Measurements from ENCODE around the gene PCTP. TPM values are rescaled to one million over a fixed set of nuclear protein-coding genes. Genes with fewer than 3 reads are reported as not detected.
A peak's percentile ranks its signal among the peaks of the same experiment; 100 is the strongest.

Gene PCTP
- total and polyA plus RNA-seq, 9 of the 15 experiments (the other 6 are each of a cell fraction or from before 2014, with no cell fraction given), result 10.9 to 62.3 (median 41.2) TPM

DNA sequence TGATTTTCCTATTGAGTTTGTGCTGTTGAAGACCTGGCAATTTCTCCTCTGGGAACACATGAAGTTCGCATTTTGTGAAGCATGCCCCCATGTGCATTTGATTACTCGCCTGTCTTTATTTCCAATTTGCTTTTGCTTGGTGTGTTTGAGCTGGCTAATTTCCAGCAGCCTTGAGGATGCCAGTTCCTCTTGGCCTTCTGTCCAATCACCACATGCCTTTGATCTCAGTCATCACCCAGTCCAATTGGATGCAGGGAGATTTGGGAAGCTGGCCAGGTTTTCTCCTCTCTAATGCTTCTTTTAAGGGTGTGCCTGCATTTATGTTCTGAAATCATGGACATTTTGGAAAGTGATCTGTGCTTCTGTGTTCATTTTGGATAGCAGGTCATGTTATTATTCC, 24.4 kb upstream of the PCTP start:
- ATAC-seq, result no peak
- 60% methylated on average over 2 of the region's 2 CpGs for WGBS (ENCODE audit: insufficient coverage, low coverage, missing lambda C conversion rate)
- FAIRE-seq, result no peak
- DNase-seq (ENCODE audit: extremely low read depth in 1 of 4, low spot score in 3 of 4), result no peak
- Histone ChIP-seq H3K36me3 (ENCODE audit: control insufficient read depth, insufficient read depth, low read length) (no peaks in the 10 kb centered on the region), H3K4me2 (ENCODE audit: insufficient read depth, low read length) (no peak overlapping the region), H3K27me3 (ENCODE audit: control insufficient read depth in 2 of 2, insufficient read depth in 2 of 2, low read length in 2 of 2) (no peaks in the 10 kb centered on the region), H2AFZ (ENCODE audit: low read depth, low read length) (no peak overlapping the region), H3K4me3 (no peak overlapping the region), H4K20me1 (replicated peaks; ENCODE audit: control insufficient read depth, insufficient read depth, low read length) (no peaks in the 10 kb centered on the region), H3K4me1 (replicated peaks in 1 of 2; ENCODE audit: control insufficient read depth in 2 of 2, insufficient read depth in 2 of 2, low read length in 2 of 2) (peaks cover 6 to 14% of the 10 kb centered on the region in 2 experiments; a peak in 4 of 5 replicates), H3K9me1 (ENCODE audit: control insufficient read depth, insufficient read depth, low read length) (no peaks in the 10 kb centered on the region), H3K79me2 (ENCODE audit: control insufficient read depth, insufficient read depth, low read length) (no peaks in the 10 kb centered on the region), H3K9ac (ENCODE audit: insufficient read depth in 1 of 2, low read depth in 2 of 2, low read length in 2 of 2) (no peak overlapping the region), H3K27ac (ENCODE audit: extremely low read depth, low read depth, low read length) (no peak overlapping the region), H3K9me3 (replicated peaks; ENCODE audit: control insufficient read depth, insufficient read depth, low read depth, low read length) (no peaks in the 10 kb centered on the region)
- no TSS peak for BruUV-seq (replicated peaks)
- in situ Hi-C loops (cut with MboI) (no loop called here), intact Hi-C loops (cut with micrococcal nuclease) (no loop called here)
- ChIA-PET CTCF (ENCODE audit: low intra/inter-chr PET ratio) (no interaction called here), POLR2A (interaction anchor here (0.7 to 1.1 kb wide), 3 partner anchors 9 to 25 kb away, joined by 3 read pairs; partner anchors contain the start of gene PCTP)
- TF ChIP-seq SPI1 (IDR thresholded peaks at IDR 0.05; ENCODE audit: borderline replicate concordance, low read depth, low read length), result 0 out of 2 replicates have a peak, but pooled peaks have one; percentile 3
- TF ChIP-seq CBX5 (IDR thresholded peaks at IDR 0.05; ENCODE audit: borderline replicate concordance, low read depth), result no peak
- TF ChIP-seq NFIC (IDR thresholded peaks at IDR 0.05), result peak; percentile 29
- TF ChIP-seq ZNF696 (CRISPR knock-in tag; conservative IDR thresholded peaks at IDR 0.05), result no peak

DNA sequence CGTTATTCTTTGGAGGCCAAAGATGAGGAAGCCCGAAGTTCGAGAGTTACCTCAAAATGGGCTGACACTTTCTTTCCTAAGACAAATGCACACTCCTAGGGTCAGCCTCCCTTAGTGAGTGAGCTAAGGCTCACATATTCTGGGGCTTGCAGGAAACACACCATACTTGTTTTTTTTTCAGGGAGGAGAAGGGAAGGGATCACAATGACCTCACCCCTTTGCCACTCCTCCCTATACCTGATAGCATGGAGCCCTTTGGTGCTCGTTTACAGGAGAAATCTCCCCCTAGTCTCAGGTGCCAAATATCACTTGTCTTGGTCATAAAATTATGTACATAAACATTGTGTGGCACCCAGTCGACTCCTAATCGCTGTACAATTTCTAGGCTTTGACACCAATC, 23.6 kb upstream of the PCTP start:
- Histone ChIP-seq H3K4me3 (no peak overlapping the region), H3K79me2 (ENCODE audit: control insufficient read depth, insufficient read depth, low read length) (no peaks in the 10 kb centered on the region), H4K20me1 (replicated peaks; ENCODE audit: control insufficient read depth, insufficient read depth, low read length) (no peaks in the 10 kb centered on the region), H3K27ac (ENCODE audit: extremely low read depth, low read depth, low read length) (no peak overlapping the region), H3K36me3 (ENCODE audit: control insufficient read depth, insufficient read depth, low read length) (no peaks in the 10 kb centered on the region), H3K27me3 (ENCODE audit: control insufficient read depth in 2 of 2, insufficient read depth in 2 of 2, low read length in 2 of 2) (no peaks in the 10 kb centered on the region), H3K9me1 (ENCODE audit: control insufficient read depth, insufficient read depth, low read length) (no peaks in the 10 kb centered on the region), H3K9me3 (replicated peaks; ENCODE audit: control insufficient read depth, insufficient read depth, low read depth, low read length) (no peaks in the 10 kb centered on the region), H3K4me1 (replicated peaks in 1 of 2; ENCODE audit: control insufficient read depth in 2 of 2, insufficient read depth in 2 of 2, low read length in 2 of 2) (peaks cover 5 to 22% of the 10 kb centered on the region in 2 experiments; a peak in 4 of 5 replicates), H3K9ac (ENCODE audit: insufficient read depth in 1 of 2, low read depth in 2 of 2, low read length in 2 of 2) (no peak overlapping the region), H3K4me2 (ENCODE audit: insufficient read depth, low read length) (no peak overlapping the region), H2AFZ (ENCODE audit: low read depth, low read length) (peak overlapping the region; percentile 23; the same call in 1 of the 2 replicates)
- WGBS (ENCODE audit: insufficient coverage, low coverage, missing lambda C conversion rate), result 62% methylated on average over 6 of the region's 6 CpGs
- ChIA-PET POLR2A (interaction anchor here (1.1 kb wide), 1 partner anchor 17 kb away, joined by 3 read pairs; no protein-coding TSS in a partner anchor), CTCF (ENCODE audit: low intra/inter-chr PET ratio) (no interaction called here)
- ATAC-seq (no peak), DNase-seq (ENCODE audit: extremely low read depth in 1 of 4, low spot score in 3 of 4) (no peak), FAIRE-seq (no peak)
- in situ Hi-C loops (cut with MboI) (no loop called here), intact Hi-C loops (cut with micrococcal nuclease) (no loop called here)
- no TSS peak for BruUV-seq (replicated peaks)
- no peak for TF ChIP-seq SNRNP70 (optimal IDR thresholded peaks at IDR 0.05; ENCODE audit: low read depth, low read length)
- TF ChIP-seq, protein P1, sequence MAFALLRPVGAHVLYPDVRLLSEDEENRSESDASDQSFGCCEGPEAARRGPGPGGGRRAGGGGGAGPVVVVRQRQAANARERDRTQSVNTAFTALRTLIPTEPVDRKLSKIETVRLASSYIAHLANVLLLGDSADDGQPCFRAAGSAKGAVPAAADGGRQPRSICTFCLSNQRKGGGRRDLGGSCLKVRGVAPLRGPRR (CRISPR knock-in tag; IDR thresholded peaks at IDR 0.05), result no peak
- no peak for TF ChIP-seq ZNF445 (CRISPR knock-in tag; IDR thresholded peaks at IDR 0.05; ENCODE audit: low read depth)
- TF ChIP-seq, protein P2, sequence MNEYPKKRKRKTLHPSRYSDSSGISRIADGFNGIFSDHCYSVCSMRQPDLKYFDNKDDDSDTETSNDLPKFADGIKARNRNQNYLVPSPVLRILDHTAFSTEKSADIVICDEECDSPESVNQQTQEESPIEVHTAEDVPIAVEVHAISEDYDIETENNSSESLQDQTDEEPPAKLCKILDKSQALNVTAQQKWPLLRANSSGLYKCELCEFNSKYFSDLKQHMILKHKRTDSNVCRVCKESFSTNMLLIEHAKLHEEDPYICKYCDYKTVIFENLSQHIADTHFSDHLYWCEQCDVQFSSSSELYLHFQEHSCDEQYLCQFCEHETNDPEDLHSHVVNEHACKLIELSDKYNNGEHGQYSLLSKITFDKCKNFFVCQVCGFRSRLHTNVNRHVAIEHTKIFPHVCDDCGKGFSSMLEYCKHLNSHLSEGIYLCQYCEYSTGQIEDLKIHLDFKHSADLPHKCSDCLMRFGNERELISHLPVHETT (CRISPR knock-in tag; conservative IDR thresholded peaks at IDR 0.05 in 1 of 2, IDR thresholded peaks at IDR 0.05 in 1 of 2), result no peak
- TF ChIP-seq ZKSCAN8 (CRISPR knock-in tag; IDR thresholded peaks at IDR 0.05), result no peak
- no peak for TF ChIP-seq ZNF354B (CRISPR knock-in tag; IDR thresholded peaks at IDR 0.05)
